Measurements from ENCODE around the gene ERG.

ERG gene

DNA sequence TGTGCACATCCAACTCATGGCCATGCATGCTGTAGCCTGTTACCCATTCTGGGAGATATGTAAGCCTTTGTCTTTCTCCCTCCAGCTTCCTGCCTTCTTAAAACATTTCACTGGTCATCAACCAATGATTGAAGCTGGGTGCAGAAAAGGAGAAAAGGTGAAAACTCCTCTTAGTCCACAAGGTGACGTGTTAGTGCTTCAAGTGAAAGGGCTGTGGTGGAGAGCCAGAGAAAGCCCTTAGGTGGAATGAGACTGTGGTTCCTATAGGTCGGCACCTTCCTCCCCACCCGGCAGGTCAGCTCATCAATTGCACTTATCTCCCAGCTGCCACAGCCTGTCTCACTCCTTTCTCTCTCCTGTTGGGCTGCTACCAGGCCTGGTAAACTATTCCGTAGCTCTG, 30.4 kb downstream of the ERG start:
- no peak overlapping the region for H3K9ac ChIP-seq (ENCODE audit: low read depth in 1 of 2, low read length in 2 of 2)
- H3K27ac ChIP-seq (ENCODE audit: low read depth, low read length): no peak overlapping the region
- H3K9me3 ChIP-seq (ENCODE audit: control insufficient read depth in 1 of 2, low read length in 2 of 2): no peaks in the 10 kb centered on the region
- H3K4me3 ChIP-seq (ENCODE audit: low read depth in 1 of 2, low read length in 2 of 2): no peak overlapping the region
- H3K36me3 ChIP-seq (ENCODE audit: control insufficient read depth in 1 of 2, insufficient read depth in 2 of 2, low read length in 2 of 2): no peaks in the 10 kb centered on the region
- no peaks in the 10 kb centered on the region for H3K4me1 ChIP-seq (ENCODE audit: control insufficient read depth in 1 of 2, insufficient read depth in 2 of 2, low read length in 2 of 2)
- peaks cover 0 to 3% of the 10 kb centered on the region in 2 donors for H3K27me3 ChIP-seq (ENCODE audit: control insufficient read depth in 1 of 2, insufficient read depth in 2 of 2, low read length in 2 of 2)

- Histone ChIP-seq H3K27ac (ENCODE audit: low read depth, low read length) (no peak overlapping the region), H3K9me3 (ENCODE audit: control insufficient read depth in 1 of 2, low read length in 2 of 2) (no peaks in the 10 kb centered on the region), H3K9ac (ENCODE audit: low read depth in 1 of 2, low read length in 2 of 2) (no peak overlapping the region), H3K4me3 (ENCODE audit: low read depth in 1 of 2, low read length in 2 of 2) (no peak overlapping the region), H3K36me3 (ENCODE audit: control insufficient read depth in 1 of 2, insufficient read depth in 2 of 2, low read length in 2 of 2) (no peaks in the 10 kb centered on the region), H3K4me1 (ENCODE audit: control insufficient read depth in 1 of 2, insufficient read depth in 2 of 2, low read length in 2 of 2) (no peaks in the 10 kb centered on the region), H3K27me3 (ENCODE audit: control insufficient read depth in 1 of 2, insufficient read depth in 2 of 2, low read length in 2 of 2) (no peaks in the 10 kb centered on the region)
These were observed 30.9 kb downstream of the ERG start for GRCh38 chr21:38467374-38467773.

- H3K4me1 ChIP-seq (ENCODE audit: control insufficient read depth in 1 of 2, insufficient read depth in 2 of 2, low read length in 2 of 2): no peaks in the 10 kb centered on the region
- H3K4me3 ChIP-seq (ENCODE audit: low read depth in 1 of 2, low read length in 2 of 2): no peak overlapping the region
- no peak overlapping the region for H3K9ac ChIP-seq (ENCODE audit: low read depth in 1 of 2, low read length in 2 of 2)
- no peaks in the 10 kb centered on the region for H3K9me3 ChIP-seq (ENCODE audit: control insufficient read depth in 1 of 2, low read length in 2 of 2)
- no peaks in the 10 kb centered on the region for H3K27me3 ChIP-seq (ENCODE audit: control insufficient read depth in 1 of 2, insufficient read depth in 2 of 2, low read length in 2 of 2)
- no peaks in the 10 kb centered on the region for H3K36me3 ChIP-seq (ENCODE audit: control insufficient read depth in 1 of 2, insufficient read depth in 2 of 2, low read length in 2 of 2)
- H3K27ac ChIP-seq (ENCODE audit: low read depth, low read length): no peak overlapping the region
These were observed 38.0 kb downstream of the ERG start for GRCh38 chr21:38460171-38460742.

GRCh38 chr21:38459490-38459889, 38.8 kb downstream of the ERG start:
- Histone ChIP-seq H3K9me3 (ENCODE audit: control insufficient read depth in 1 of 2, low read length in 2 of 2) (no peaks in the 10 kb centered on the region), H3K36me3 (ENCODE audit: control insufficient read depth in 1 of 2, insufficient read depth in 2 of 2, low read length in 2 of 2) (no peaks in the 10 kb centered on the region), H3K4me3 (ENCODE audit: low read depth in 1 of 2, low read length in 2 of 2) (no peak overlapping the region), H3K4me1 (ENCODE audit: control insufficient read depth in 1 of 2, insufficient read depth in 2 of 2, low read length in 2 of 2) (no peaks in the 10 kb centered on the region), H3K27ac (ENCODE audit: low read depth, low read length) (no peak overlapping the region), H3K9ac (ENCODE audit: low read depth in 1 of 2, low read length in 2 of 2) (no peak overlapping the region), H3K27me3 (ENCODE audit: control insufficient read depth in 1 of 2, insufficient read depth in 2 of 2, low read length in 2 of 2) (no peaks in the 10 kb centered on the region)

GRCh38 chr21:38455403-38455802, 42.9 kb downstream of the ERG start:
- no peaks in the 10 kb centered on the region for H3K36me3 ChIP-seq (ENCODE audit: control insufficient read depth in 1 of 2, insufficient read depth in 2 of 2, low read length in 2 of 2)
- no peak overlapping the region for H3K4me3 ChIP-seq (ENCODE audit: low read depth in 1 of 2, low read length in 2 of 2)
- no peaks in the 10 kb centered on the region for H3K9me3 ChIP-seq (ENCODE audit: control insufficient read depth in 1 of 2, low read length in 2 of 2)
- H3K4me1 ChIP-seq (ENCODE audit: control insufficient read depth in 1 of 2, insufficient read depth in 2 of 2, low read length in 2 of 2): no peaks in the 10 kb centered on the region
- H3K27me3 ChIP-seq (ENCODE audit: control insufficient read depth in 1 of 2, insufficient read depth in 2 of 2, low read length in 2 of 2): no peaks in the 10 kb centered on the region
- no peak overlapping the region for H3K27ac ChIP-seq (ENCODE audit: low read depth, low read length)
- no peak overlapping the region for H3K9ac ChIP-seq (ENCODE audit: low read depth in 1 of 2, low read length in 2 of 2)

GRCh38 chr21:38454702-38455101, 43.6 kb downstream of the ERG start:
- H3K36me3 ChIP-seq (ENCODE audit: control insufficient read depth in 1 of 2, insufficient read depth in 2 of 2, low read length in 2 of 2): no peaks in the 10 kb centered on the region
- no peak overlapping the region for H3K9ac ChIP-seq (ENCODE audit: low read depth in 1 of 2, low read length in 2 of 2)
- no peak overlapping the region for H3K4me3 ChIP-seq (ENCODE audit: low read depth in 1 of 2, low read length in 2 of 2)
- no peaks in the 10 kb centered on the region for H3K4me1 ChIP-seq (ENCODE audit: control insufficient read depth in 1 of 2, insufficient read depth in 2 of 2, low read length in 2 of 2)
- no peak overlapping the region for H3K27ac ChIP-seq (ENCODE audit: low read depth, low read length)
- no peaks in the 10 kb centered on the region for H3K27me3 ChIP-seq (ENCODE audit: control insufficient read depth in 1 of 2, insufficient read depth in 2 of 2, low read length in 2 of 2)
- H3K9me3 ChIP-seq (ENCODE audit: control insufficient read depth in 1 of 2, low read length in 2 of 2): no peaks in the 10 kb centered on the region

GRCh38 chr21:38454161-38454560, 44.1 kb downstream of the ERG start:
- Histone ChIP-seq H3K36me3 (ENCODE audit: control insufficient read depth in 1 of 2, insufficient read depth in 2 of 2, low read length in 2 of 2) (no peaks in the 10 kb centered on the region), H3K4me3 (ENCODE audit: low read depth in 1 of 2, low read length in 2 of 2) (no peak overlapping the region), H3K4me1 (ENCODE audit: control insufficient read depth in 1 of 2, insufficient read depth in 2 of 2, low read length in 2 of 2) (no peaks in the 10 kb centered on the region), H3K9me3 (ENCODE audit: control insufficient read depth in 1 of 2, low read length in 2 of 2) (no peaks in the 10 kb centered on the region), H3K9ac (ENCODE audit: low read depth in 1 of 2, low read length in 2 of 2) (no peak overlapping the region), H3K27ac (ENCODE audit: low read depth, low read length) (no peak overlapping the region), H3K27me3 (ENCODE audit: control insufficient read depth in 1 of 2, insufficient read depth in 2 of 2, low read length in 2 of 2) (no peaks in the 10 kb centered on the region)

DNA sequence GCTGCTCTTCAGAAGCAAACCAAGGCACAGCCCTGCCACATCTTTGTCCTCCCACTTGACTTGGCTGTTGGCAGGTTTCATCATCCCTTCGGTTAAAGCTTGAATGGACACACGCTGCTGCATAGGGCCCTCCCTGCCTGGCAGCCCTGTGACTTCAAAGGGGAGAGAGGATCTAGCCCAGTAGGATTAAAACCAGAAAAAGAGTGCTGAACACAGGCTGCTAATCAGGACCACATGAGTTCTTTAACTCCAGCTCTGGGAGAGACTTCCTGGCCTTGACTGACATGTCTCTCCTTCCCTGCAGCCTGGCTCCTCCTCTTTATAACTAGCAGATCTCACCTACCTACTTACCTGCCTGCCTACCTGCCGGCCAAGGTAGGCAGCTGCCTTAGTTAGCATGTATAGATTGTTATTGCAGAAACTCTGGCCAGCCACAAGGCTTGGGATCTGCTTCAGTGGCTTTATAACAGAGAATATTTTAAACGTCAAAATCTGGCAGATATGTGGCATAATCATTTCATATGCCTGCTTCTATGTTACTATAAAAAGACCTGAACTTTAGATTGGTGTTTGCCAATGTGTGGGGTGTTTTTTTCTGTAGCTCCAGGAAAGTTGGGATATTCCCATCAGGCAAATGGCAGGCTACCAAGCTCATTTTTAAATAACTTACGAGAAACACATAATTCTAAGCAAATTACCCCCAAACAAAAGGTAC, 49.4 kb downstream of the ERG start:
- Histone ChIP-seq H3K4me1 (ENCODE audit: control insufficient read depth in 1 of 2, insufficient read depth in 2 of 2, low read length in 2 of 2) (no peaks in the 10 kb centered on the region), H3K9ac (ENCODE audit: low read depth in 1 of 2, low read length in 2 of 2) (no peak overlapping the region), H3K9me3 (ENCODE audit: control insufficient read depth in 1 of 2, low read length in 2 of 2) (no peaks in the 10 kb centered on the region), H3K36me3 (ENCODE audit: control insufficient read depth in 1 of 2, insufficient read depth in 2 of 2, low read length in 2 of 2) (no peaks in the 10 kb centered on the region), H3K27ac (ENCODE audit: low read depth, low read length) (no peak overlapping the region), H3K27me3 (ENCODE audit: control insufficient read depth in 1 of 2, insufficient read depth in 2 of 2, low read length in 2 of 2) (no peaks in the 10 kb centered on the region), H3K4me3 (ENCODE audit: low read depth in 1 of 2, low read length in 2 of 2) (no peak overlapping the region)

- Histone ChIP-seq H3K9ac (ENCODE audit: low read depth in 1 of 2, low read length in 2 of 2) (no peak overlapping the region), H3K9me3 (ENCODE audit: control insufficient read depth in 1 of 2, low read length in 2 of 2) (no peaks in the 10 kb centered on the region), H3K36me3 (ENCODE audit: control insufficient read depth in 1 of 2, insufficient read depth in 2 of 2, low read length in 2 of 2) (no peaks in the 10 kb centered on the region), H3K27me3 (ENCODE audit: control insufficient read depth in 1 of 2, insufficient read depth in 2 of 2, low read length in 2 of 2) (no peaks in the 10 kb centered on the region), H3K4me3 (ENCODE audit: low read depth in 1 of 2, low read length in 2 of 2) (no peak overlapping the region), H3K27ac (ENCODE audit: low read depth, low read length) (no peak overlapping the region), H3K4me1 (ENCODE audit: control insufficient read depth in 1 of 2, insufficient read depth in 2 of 2, low read length in 2 of 2) (no peaks in the 10 kb centered on the region)
These were observed 50.7 kb downstream of the ERG start for GRCh38 chr21:38447611-38448010.

DNA sequence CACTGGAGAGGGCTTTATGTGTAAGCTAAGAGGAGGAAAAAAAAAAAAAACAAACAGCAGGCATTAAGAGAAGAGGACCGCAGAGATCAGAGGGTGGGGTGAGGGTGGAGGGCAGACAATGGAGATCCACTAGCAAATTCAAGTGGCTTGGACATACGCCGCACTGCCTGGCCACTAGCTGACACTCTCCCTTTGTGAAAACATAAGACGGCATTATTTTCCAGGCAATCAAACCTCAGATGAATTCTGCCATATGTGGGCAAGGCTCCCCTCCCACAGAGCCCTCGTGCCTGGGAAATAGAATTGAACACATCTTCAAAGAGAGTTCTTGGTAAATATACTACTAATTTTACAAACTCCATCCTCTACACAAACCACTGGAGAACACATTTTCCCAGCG, 53.6 kb downstream of the ERG start:
- H3K27ac ChIP-seq (ENCODE audit: low read depth, low read length): no peak overlapping the region
- H3K27me3 ChIP-seq (ENCODE audit: control insufficient read depth in 1 of 2, insufficient read depth in 2 of 2, low read length in 2 of 2): no peaks in the 10 kb centered on the region
- no peaks in the 10 kb centered on the region for H3K9me3 ChIP-seq (ENCODE audit: control insufficient read depth in 1 of 2, low read length in 2 of 2)
- no peaks in the 10 kb centered on the region for H3K4me1 ChIP-seq (ENCODE audit: control insufficient read depth in 1 of 2, insufficient read depth in 2 of 2, low read length in 2 of 2)
- H3K4me3 ChIP-seq (ENCODE audit: low read depth in 1 of 2, low read length in 2 of 2): no peak overlapping the region
- H3K36me3 ChIP-seq (ENCODE audit: control insufficient read depth in 1 of 2, insufficient read depth in 2 of 2, low read length in 2 of 2): no peaks in the 10 kb centered on the region
- no peak overlapping the region for H3K9ac ChIP-seq (ENCODE audit: low read depth in 1 of 2, low read length in 2 of 2)
